Activated CD4-positive, alpha-beta T cell treated with anti-CD3 and anti-CD28 coated beads for 36 hours (primary cell): Measurements from ENCODE around the gene HOXB7. TPM values are rescaled to one million over a fixed set of nuclear protein-coding genes. Genes with fewer than 3 reads are reported as not detected.
A peak's percentile ranks its signal among the peaks of the same experiment; 100 is the strongest.

Experiments
- ATAC-seq: fragments of 200-7000 bp; cut with Tn5 transposase; one replicate; pipeline ENCODE4 v1.10.0; 2021; ENCODE audit warnings: mild to moderate bottlenecking, moderate library complexity
- CTCF ChIA-PET: fragments of 350-600 bp; sonication (Branson Sonifier 250); formaldehyde crosslinking; loops from one replicate; lab custom pipeline; 2021; ENCODE audit warnings: antibody characterized with exemption; lab: Charles Lee
- POLR2A ChIA-PET: fragments of 350-600 bp; sonication (Branson Sonifier 250); formaldehyde crosslinking; loops from one replicate; lab custom pipeline; 2021; ENCODE audit warnings: antibody characterized with exemption, inconsistent platforms; lab: Charles Lee
- DNase-seq: peaks from one replicate; pipeline ENCODE4 v3.0.0-alpha.2; 2020
- H3K27ac Mint-ChIP-seq: one replicate; pipeline ENCODE4 v1.8.0; 2021; ENCODE audit warnings: mixed read lengths
- H3K27me3 Mint-ChIP-seq: one replicate; pipeline ENCODE4 v1.8.0; 2021; ENCODE audit warnings: mixed read lengths
- H3K36me3 Mint-ChIP-seq: one replicate; pipeline ENCODE4 v1.8.0; 2021; ENCODE audit warnings: low read depth, mixed read lengths
- H3K4me1 Mint-ChIP-seq: one replicate; pipeline ENCODE4 v1.8.0; 2021; ENCODE audit warnings: mixed read lengths
- H3K4me3 Mint-ChIP-seq: one replicate; pipeline ENCODE4 v1.8.0; 2021; ENCODE audit warnings: mild to moderate bottlenecking, moderate library complexity, mixed read lengths
- H3K9me3 Mint-ChIP-seq: one replicate; pipeline ENCODE4 v1.8.0; 2021; ENCODE audit warnings: low read depth, mixed read lengths
- intact Hi-C, 2 experiments: fragments of 100-400 bp; cut with DNase I in 1 of 2; cut with micrococcal nuclease in 1 of 2; formaldehyde crosslinking; loops; one replicate each; pipeline versions ENCODE4 v1.14.2 to v1.15.1; 2022 to 2024; cut with DNase I, micrococcal nuclease
- total RNA-seq, 2 experiments: library from RNA; stranded (reverse); gene quantifications; one replicate each; pipeline ENCODE4 v1.2.3, GENCODE V29; 2021

The HOXB7 gene
- total RNA-seq, 2 experiments from 2014 or later = 0.25 to 0.30 TPM

DNA sequence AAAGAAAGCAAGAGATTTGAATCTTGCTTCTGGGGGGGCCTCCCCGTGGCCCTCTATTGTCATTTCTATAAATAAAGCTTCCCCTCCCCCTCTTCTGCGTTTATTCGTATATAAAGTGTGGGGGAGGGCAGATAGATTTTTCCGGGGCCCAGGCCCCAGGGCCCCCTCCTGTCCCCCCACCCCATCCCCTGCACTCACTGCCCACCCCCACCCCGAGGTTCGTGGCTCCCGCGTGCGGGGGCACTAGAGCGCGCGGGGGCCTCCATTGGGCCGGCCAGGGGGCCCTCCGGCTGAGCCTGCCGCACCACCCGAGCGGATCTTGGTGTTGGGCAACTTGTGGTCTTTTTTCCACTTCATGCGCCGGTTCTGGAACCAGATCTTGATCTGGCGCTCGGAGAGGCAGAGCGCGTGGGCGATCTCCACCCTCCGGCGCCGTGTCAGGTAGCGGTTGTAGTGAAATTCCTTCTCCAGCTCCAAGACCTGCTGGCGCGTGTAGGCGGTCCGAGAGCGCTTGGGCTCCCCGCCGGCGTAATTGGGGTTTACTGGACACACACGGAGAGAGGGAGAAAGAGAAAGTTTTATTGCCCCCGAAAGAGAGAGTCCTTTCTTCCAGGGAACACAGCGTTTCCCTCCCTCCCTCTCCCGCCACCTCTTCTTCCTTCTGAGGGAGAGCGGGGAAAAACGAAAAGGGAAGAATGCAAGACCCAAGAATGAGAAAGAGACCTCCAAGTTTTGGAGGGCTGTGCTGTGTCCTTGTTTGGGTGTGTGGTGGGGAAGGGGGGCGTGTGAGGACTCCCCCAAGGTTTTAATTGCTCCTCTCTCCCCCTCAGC lies 34.1 kb downstream of the HOXB7 start:
- DNase-seq = no peak
- intact Hi-C loops = loop anchor here in 1 of 2 experiments (5.0 kb wide), 1 partner anchor 34 kb away; no protein-coding TSS in a partner anchor
- Mint-ChIP-seq H3K4me3 (peak overlapping the region; percentile 81), H3K36me3 (peaks cover 2% of the 10 kb centered on the region), H3K9me3 (no peaks in the 10 kb centered on the region), H3K27ac (no peak overlapping the region), H3K4me1 (peaks cover 36% of the 10 kb centered on the region), H3K27me3 (peaks cover 40% of the 10 kb centered on the region)
- no peak for ATAC-seq
- CTCF ChIA-PET = interaction anchor here (0.6 to 0.7 kb wide), 3 partner anchors 38 to 243 kb away, joined by 3 to 4 read pairs (median 3); no protein-coding TSS in a partner anchor
- POLR2A ChIA-PET = no interaction called here

DNA sequence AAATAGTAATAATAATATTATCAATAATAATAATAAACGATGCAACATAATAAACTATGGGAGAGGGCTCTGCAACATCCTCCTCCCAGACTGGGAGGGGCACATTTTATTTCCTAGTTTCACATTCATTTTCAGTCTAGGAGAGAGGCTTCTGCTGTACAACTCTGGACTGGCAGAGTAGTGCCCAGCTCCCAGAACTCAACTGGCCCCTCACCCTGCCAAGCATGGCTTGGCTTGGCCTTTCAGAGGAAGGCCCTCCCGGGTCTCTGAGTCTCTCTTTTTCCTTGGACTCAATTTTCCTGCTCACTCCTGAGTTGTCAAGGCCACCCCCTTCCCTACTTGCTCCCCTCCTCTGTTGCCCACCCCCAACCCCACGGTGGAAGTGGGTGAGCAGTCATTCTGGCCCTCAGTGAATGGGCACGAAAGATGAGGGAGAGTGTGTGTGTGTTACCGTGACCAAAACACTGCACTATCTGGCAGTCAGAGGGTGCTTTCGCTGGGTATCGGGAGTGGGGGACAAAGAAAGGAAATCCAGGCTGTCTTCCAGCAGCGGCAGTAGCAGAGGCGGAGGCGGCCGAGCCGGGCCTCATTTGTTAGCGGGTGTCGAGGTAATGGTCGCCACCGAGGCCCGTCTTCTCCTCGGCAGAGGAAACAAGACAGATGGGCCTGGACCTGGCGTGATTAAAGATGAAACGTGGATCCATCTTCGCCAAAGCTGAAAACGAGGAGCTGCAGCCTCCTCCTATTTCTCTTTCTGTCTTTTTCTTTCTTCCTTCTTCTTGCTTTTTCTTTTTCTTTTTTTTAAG lies 34.9 kb downstream of the HOXB7 start:
- Mint-ChIP-seq H3K27me3 (peaks cover 32% of the 10 kb centered on the region), H3K27ac (no peak overlapping the region), H3K4me1 (peaks cover 31% of the 10 kb centered on the region), H3K4me3 (no peak overlapping the region), H3K9me3 (no peaks in the 10 kb centered on the region), H3K36me3 (peaks cover 2% of the 10 kb centered on the region)
- no peak for DNase-seq
- ChIA-PET CTCF (interaction anchor here (0.6 to 0.7 kb wide), 3 partner anchors 38 to 242 kb away, joined by 3 to 4 read pairs (median 3); no protein-coding TSS in a partner anchor), POLR2A (no interaction called here)
- no peak for ATAC-seq
- intact Hi-C loops = loop anchor here in 1 of 2 experiments (5.0 kb wide), 1 partner anchor 34 kb away; no protein-coding TSS in a partner anchor

DNA sequence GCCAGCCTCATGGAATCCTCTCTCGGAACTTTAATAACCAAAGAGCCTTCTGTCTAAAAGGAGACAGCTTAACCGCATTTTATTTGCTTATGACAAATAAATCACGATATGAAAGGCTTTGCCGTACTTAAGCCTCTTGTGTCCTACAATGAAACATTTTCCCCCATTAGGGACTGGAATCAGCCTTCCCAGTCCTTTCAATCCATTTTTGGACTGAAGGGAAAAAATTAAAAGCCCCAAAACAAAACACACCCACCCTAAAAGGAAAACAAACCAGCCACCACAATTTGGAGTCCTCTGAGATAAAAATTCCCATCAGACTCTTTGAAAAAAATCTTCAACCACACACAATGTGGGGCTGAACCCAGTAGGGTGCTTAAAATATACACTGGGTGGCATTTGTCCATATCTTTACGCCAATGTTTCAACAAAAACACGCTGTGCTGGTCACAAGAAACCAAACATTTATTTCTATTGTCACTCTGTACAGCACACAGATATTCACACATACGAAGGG lies 35.7 kb downstream of the HOXB7 start:
- CTCF ChIA-PET = interaction anchor here (0.6 to 1.2 kb wide), 7 partner anchors 38 to 495 kb away, joined by 3 to 4 read pairs (median 3); no protein-coding TSS in a partner anchor
- ATAC-seq (no peak), DNase-seq (no peak)
- intact Hi-C loops = loop anchor here in 1 of 2 experiments (5.0 kb wide), 1 partner anchor 33 kb away; no protein-coding TSS in a partner anchor
- Mint-ChIP-seq H3K27ac (no peak overlapping the region), H3K4me3 (no peak overlapping the region), H3K9me3 (no peaks in the 10 kb centered on the region), H3K4me1 (peaks cover 24% of the 10 kb centered on the region), H3K27me3 (peaks cover 27% of the 10 kb centered on the region), H3K36me3 (peaks cover 2% of the 10 kb centered on the region)
- POLR2A ChIA-PET = no interaction called here

DNA sequence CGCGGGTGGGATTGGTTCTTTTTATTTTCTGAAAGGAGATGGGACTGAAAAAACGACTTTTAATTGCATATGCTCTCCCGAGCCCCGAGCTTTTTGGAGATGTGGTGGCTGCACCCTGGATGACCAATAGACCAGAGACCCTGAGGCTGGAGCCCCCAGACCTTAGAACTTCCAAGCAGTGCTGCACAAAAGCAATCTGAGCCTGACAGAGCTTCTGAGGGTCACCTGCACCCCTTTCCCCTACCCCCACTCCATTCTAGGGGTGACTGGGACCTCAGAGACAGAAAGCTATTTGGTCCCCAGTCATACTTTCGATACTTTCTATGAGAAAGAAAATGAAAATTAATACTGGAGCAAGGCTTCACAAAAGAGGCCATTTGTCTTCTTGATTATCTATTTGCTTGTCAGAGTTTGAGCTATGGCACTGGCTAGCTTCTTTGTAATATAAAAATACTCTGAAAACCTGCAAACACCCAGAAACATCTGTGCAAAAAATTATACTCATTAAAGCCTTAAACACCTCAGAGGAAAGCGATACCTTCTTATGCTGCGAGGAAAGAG lies 36.2 kb downstream of the HOXB7 start:
- ATAC-seq (no peak), DNase-seq (no peak)
- no peak overlapping the region for H3K4me3 Mint-ChIP-seq
- CTCF ChIA-PET = interaction anchor here (0.5 to 1.2 kb wide), 9 partner anchors 38 to 722 kb away, joined by 3 to 5 read pairs (median 3); no protein-coding TSS in a partner anchor
- H3K27ac Mint-ChIP-seq = no peak overlapping the region
- peaks cover 2% of the 10 kb centered on the region for H3K36me3 Mint-ChIP-seq
- H3K27me3 Mint-ChIP-seq = peaks cover 24% of the 10 kb centered on the region
- no peaks in the 10 kb centered on the region for H3K9me3 Mint-ChIP-seq
- intact Hi-C loops = loop anchor here in 1 of 2 experiments (5.0 kb wide), 1 partner anchor 32 kb away; no protein-coding TSS in a partner anchor
- H3K4me1 Mint-ChIP-seq = peaks cover 21% of the 10 kb centered on the region
- POLR2A ChIA-PET = interaction anchor here (0.7 kb wide), 1 partner anchor 253 kb away, joined by 3 read pairs; no protein-coding TSS in a partner anchor

DNA sequence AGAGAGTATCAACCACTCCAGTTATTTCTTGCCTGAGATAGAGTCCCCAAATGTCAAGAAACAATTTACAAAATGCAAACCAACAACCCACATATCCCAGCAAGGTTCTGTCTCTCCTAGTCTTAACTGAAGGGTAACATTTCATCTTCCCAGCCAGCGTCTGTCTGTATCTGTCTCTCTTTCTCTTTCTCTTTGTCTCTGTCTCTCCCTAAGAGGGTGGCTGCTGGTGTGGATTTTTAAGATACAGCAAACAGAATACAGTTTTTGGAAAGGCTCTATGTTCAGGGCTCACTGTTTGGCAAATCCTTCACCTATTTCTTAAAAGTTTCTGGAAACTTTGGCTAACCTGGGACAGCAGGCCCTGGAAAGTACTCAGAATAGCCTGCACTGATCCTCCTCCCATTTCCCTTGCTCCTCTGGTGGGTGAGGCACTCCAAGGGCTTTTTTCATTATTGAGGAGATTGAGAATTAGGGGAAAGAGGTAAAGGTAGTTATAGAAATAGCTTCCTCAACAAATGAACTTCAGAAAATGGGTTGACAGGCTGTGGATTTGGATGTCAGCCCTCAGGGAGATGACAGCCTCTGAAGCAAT lies 38.9 kb downstream of the HOXB7 start:
- peaks cover 21% of the 10 kb centered on the region for H3K27me3 Mint-ChIP-seq
- no peak overlapping the region for H3K4me3 Mint-ChIP-seq
- intact Hi-C loops = no loop called here
- ATAC-seq = no peak
- H3K9me3 Mint-ChIP-seq = no peaks in the 10 kb centered on the region
- H3K27ac Mint-ChIP-seq = no peak overlapping the region
- peaks cover 2% of the 10 kb centered on the region for H3K36me3 Mint-ChIP-seq
- POLR2A ChIA-PET = no interaction called here
- no peak for DNase-seq
- peaks cover 10% of the 10 kb centered on the region for H3K4me1 Mint-ChIP-seq
- CTCF ChIA-PET = no interaction called here

DNA sequence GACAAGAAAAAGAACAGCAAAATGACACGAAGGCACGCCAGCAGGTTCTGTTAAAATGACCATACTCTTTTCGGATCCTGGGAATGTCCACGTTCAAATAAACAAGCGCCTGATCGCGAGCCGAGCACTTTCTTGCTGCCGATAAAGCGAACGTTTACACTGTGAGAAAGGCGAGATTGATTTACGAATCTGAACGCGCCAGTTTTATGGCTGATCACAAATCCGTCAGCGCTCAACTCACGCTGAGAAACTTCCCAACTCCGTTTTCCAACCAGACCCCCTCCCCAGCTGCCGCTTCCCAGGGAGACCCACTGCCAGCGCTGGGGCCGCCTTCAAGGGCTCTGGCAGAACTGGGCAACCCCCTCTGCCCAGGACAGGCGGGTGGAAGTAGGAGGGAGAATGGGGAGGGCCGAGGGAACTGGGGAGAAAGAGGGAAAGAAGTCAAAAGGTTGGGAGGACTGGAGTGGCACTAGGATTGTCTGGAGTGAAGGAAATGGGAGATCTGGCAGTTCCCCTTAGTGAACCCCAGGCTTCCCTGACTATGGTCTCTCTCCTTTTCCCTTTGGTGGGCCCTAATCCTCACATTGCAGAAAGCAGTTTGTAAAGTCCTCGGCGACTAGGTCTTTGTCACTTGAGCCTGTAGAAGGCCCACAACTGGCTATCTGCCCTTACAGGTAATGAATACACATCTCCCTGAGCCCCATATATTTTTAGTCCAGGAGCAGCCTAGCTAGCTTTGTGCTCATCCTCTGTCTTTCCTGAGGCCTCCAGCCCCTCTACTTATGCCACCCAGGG lies 39.6 kb downstream of the HOXB7 start:
- ATAC-seq = no peak
- no peak for DNase-seq
- CTCF ChIA-PET = interaction anchor here (1.5 kb wide), 1 partner anchor 312 kb away, joined by 4 read pairs; no protein-coding TSS in a partner anchor
- POLR2A ChIA-PET = no interaction called here
- Mint-ChIP-seq H3K4me1 (peaks cover 8% of the 10 kb centered on the region), H3K27me3 (peaks cover 18% of the 10 kb centered on the region), H3K36me3 (peaks cover 2% of the 10 kb centered on the region), H3K9me3 (no peaks in the 10 kb centered on the region), H3K4me3 (no peak overlapping the region), H3K27ac (no peak overlapping the region)
- intact Hi-C loops = no loop called here

DNA sequence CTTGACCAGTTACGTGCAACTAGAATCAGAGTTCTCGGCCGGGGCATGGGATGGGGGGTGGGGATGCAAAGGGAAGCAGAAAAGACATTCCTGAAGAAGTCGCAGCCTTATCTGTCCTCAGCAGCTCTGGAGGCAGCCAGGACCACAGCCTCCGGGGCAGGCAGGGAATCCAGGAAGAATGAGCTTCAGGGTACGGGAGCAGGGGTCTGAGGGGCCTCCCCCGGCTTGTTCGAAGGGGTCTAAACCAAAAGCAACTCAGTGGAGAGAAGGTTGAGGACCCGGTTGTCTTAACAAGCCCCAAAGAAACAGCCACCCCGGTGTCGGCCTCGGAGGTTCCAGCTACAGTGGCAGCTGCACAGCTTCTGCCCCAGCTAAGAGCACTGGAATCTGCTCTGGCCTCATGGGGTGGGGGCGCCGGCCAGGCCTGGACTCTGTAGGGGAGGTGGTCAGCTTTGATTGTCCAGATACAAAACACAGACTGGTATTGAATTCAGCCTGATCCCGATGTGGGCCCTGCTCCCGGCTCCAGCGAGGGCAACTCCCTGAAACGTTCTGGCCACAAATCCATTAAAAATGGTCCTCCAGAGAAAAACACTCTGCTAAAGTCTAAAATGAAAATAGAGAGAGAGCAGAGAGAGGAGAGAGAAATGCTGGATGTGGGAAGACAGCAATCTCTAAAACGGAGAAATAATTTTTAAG lies 40.3 kb downstream of the HOXB7 start:
- H3K4me3 Mint-ChIP-seq = no peak overlapping the region
- H3K27ac Mint-ChIP-seq = no peak overlapping the region
- intact Hi-C loops = no loop called here
- ChIA-PET POLR2A (no interaction called here), CTCF (interaction anchor here (0.5 to 1.5 kb wide), 4 partner anchors 23 to 311 kb away, joined by 3 to 5 read pairs (median 4); no protein-coding TSS in a partner anchor)
- DNase-seq (no peak), ATAC-seq (no peak)
- H3K4me1 Mint-ChIP-seq = peaks cover 5% of the 10 kb centered on the region
- no peaks in the 10 kb centered on the region for H3K36me3 Mint-ChIP-seq
- H3K27me3 Mint-ChIP-seq = peaks cover 16% of the 10 kb centered on the region
- no peaks in the 10 kb centered on the region for H3K9me3 Mint-ChIP-seq

DNA sequence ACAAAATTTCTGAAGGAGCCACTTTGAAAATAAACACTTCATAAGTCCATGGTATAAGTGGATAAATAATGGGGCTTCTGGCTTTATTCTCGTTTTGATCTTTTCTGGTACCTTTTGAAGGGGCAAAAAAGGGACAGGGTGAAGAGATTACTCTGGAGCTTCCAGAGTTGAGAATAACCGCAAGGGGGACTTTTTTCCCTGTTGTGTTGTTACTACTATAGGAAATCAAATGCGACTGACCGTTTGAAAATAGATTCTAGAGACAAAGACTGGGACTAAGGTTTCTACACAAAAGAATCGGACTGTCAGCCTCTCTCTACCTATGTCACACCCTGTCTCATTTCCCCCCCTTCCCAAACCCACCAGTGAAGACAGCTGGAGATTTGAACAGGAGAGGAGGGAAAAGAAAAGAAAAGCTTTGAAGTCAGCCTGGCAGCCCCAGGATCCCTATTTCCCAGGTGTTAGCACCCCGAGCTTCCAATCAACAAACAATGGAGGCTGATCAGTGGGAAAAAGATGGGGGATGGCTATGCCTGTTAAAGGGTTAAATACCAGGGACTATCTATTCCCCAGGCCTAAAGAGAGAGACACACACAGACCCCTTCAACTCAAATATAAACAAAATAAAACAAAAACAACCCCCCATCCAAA lies 41.0 kb downstream of the HOXB7 start:
- no peak for DNase-seq
- Mint-ChIP-seq H3K27ac (no peak overlapping the region), H3K4me3 (no peak overlapping the region), H3K36me3 (no peaks in the 10 kb centered on the region), H3K4me1 (peaks cover 5% of the 10 kb centered on the region), H3K9me3 (no peaks in the 10 kb centered on the region), H3K27me3 (peaks cover 17% of the 10 kb centered on the region)
- CTCF ChIA-PET = interaction anchor here (0.8 to 1.5 kb wide), 3 partner anchors 23 to 310 kb away, joined by 3 to 5 read pairs (median 4); no protein-coding TSS in a partner anchor
- intact Hi-C loops = no loop called here
- POLR2A ChIA-PET = no interaction called here
- no peak for ATAC-seq

DNA sequence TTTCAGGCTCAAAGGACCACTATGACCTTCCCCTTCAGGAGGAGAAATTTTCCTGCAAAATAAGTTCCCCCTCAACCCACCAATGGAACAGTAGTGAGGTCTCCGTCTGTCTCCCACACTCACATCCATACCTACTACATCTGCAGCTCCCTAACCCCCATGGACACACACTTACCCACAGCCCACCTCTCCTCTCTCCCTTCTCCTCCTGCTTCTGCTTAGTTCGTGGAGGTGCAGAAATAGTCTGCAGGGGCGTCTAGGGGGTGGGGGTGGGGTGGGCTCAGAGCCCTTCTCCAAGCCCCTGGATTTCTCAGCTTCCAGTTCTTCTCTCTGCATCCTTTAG lies 41.6 kb downstream of the HOXB7 start:
- peaks cover 20% of the 10 kb centered on the region for H3K27me3 Mint-ChIP-seq
- intact Hi-C loops = no loop called here
- peaks cover 5% of the 10 kb centered on the region for H3K4me1 Mint-ChIP-seq
- H3K4me3 Mint-ChIP-seq = no peak overlapping the region
- ChIA-PET POLR2A (no interaction called here), CTCF (interaction anchor here (0.6 kb wide), 1 partner anchor 92 kb away, joined by 4 read pairs; no protein-coding TSS in a partner anchor)
- ATAC-seq (no peak), DNase-seq (no peak)
- no peak overlapping the region for H3K27ac Mint-ChIP-seq
- no peaks in the 10 kb centered on the region for H3K9me3 Mint-ChIP-seq
- no peaks in the 10 kb centered on the region for H3K36me3 Mint-ChIP-seq
